CD4-positive, alpha-beta T cell (primary cell): ENCODE measurements around the gene WDFY4. TPM values are rescaled to one million over a fixed set of nuclear protein-coding genes. Genes with fewer than 3 reads are reported as not detected.

Experiments used
- ATAC-seq: fragments of 200-7000 bp; cut with Tn5 transposase; one replicate; pipeline ENCODE4 v1.10.0; 2022; ENCODE audit warnings: mild to moderate bottlenecking; ENCODE audit not compliant: poor library complexity
- CTCF ChIA-PET: fragments of 350-600 bp; sonication (Branson Sonifier 250); formaldehyde crosslinking; loops from one replicate; lab custom pipeline; 2021; ENCODE audit warnings: antibody characterized with exemption, inconsistent platforms; lab: Charles Lee
- POLR2A ChIA-PET: fragments of 350-600 bp; sonication (Branson Sonifier 250); formaldehyde crosslinking; loops from one replicate; lab custom pipeline; 2021; ENCODE audit warnings: antibody characterized with exemption, inconsistent platforms; lab: Charles Lee
- DNase-seq, 14 experiments: peaks; one replicate each; pipeline ENCODE4 v3.0.0-alpha.2; 2013 to 2020; ENCODE audit warnings: mixed read lengths in 2 of 14
- H3K27ac ChIP-seq, 2 donors: one replicate each; pipeline versions ENCODE4 v1.5.1 to v1.7.0; 2013; ENCODE audit warnings: low read length in 2 of 2, low read depth in 1 of 2, mild to moderate bottlenecking in 1 of 2
- H3K27me3 ChIP-seq, 2 experiments: 1 replicate in 1 of 2; 2 replicates in 1 of 2; pipeline versions ENCODE4 v1.6.1 to v1.7.0; 2013; ENCODE audit warnings: low read length in 2 of 2, control low read depth in 1 of 2, mild to moderate bottlenecking in 1 of 2, moderate library complexity in 1 of 2; ENCODE audit not compliant: insufficient read depth in 2 of 2, control insufficient read depth in 1 of 2
- H3K36me3 ChIP-seq: one replicate; pipeline ENCODE4 v1.6.1; 2013; ENCODE audit warnings: low read length, control low read depth; ENCODE audit not compliant: insufficient read depth
- H3K4me1 ChIP-seq: one replicate; pipeline ENCODE4 v1.6.1; 2013; ENCODE audit warnings: low read length, control low read depth; ENCODE audit not compliant: insufficient read depth
- H3K4me3 ChIP-seq: one replicate; pipeline ENCODE4 v1.5.1; 2013; ENCODE audit warnings: mild to moderate bottlenecking, low read length, moderate library complexity
- H3K9me3 ChIP-seq, 2 experiments: 1 replicate in 1 of 2; 2 replicates in 1 of 2; pipeline versions ENCODE4 v1.6.1 to v1.7.0; 2013; ENCODE audit warnings: low read length in 2 of 2, mild to moderate bottlenecking in 2 of 2, control low read depth in 1 of 2, moderate library complexity in 1 of 2; ENCODE audit not compliant: control insufficient read depth in 1 of 2, insufficient read depth in 1 of 2
- H3K27ac Mint-ChIP-seq: one replicate; pipeline ENCODE4 v1.8.0; 2020; ENCODE audit warnings: mixed read lengths
- H3K27me3 Mint-ChIP-seq: one replicate; pipeline ENCODE4 v1.8.0; 2021; ENCODE audit warnings: mixed read lengths
- H3K36me3 Mint-ChIP-seq: one replicate; pipeline ENCODE4 v1.8.0; 2021; ENCODE audit warnings: low read depth, mixed read lengths
- H3K4me1 Mint-ChIP-seq: one replicate; pipeline ENCODE4 v1.8.0; 2021; ENCODE audit warnings: low read depth, mixed read lengths
- H3K4me3 Mint-ChIP-seq: one replicate; pipeline ENCODE4 v1.8.0; 2020; ENCODE audit warnings: mild to moderate bottlenecking, mixed read lengths
- H3K9me3 Mint-ChIP-seq: one replicate; pipeline ENCODE4 v1.8.0; 2020; ENCODE audit warnings: mixed read lengths
- intact Hi-C, 2 experiments: fragments of 100-400 bp; cut with DNase I in 1 of 2; cut with micrococcal nuclease in 1 of 2; formaldehyde crosslinking; loops; one replicate each; pipeline versions ENCODE4 v1.15.1 to v1.9.0; 2023 to 2025; cut with DNase I, micrococcal nuclease
- total RNA-seq, 174 experiments: library from RNA in 2 of 174; stranded (reverse) in 2 of 174; gene quantifications; one replicate each; pipeline ENCODE4 v1.2.3 and lab custom pipeline; 2021 to 2026
- TF ChIP-seq, protein P1 (sequence below): fragments of 200-600 bp; IDR thresholded peaks from one replicate; pipeline ENCODE4 v1.8.0; 2022; ENCODE audit warnings: antibody characterized with exemption, mild to moderate bottlenecking

WDFY4 gene
- total RNA-seq, 2 experiments from 2014 or later: 1.3 to 2.5 TPM

- no peak overlapping the region for H3K4me3 Mint-ChIP-seq
These were observed 63.9 kb downstream of the WDFY4 start for GRCh38 chr10:48748573-48748972.

GRCh38 chr10:48749254-48749787 is 64.6 kb downstream of the WDFY4 start:
- Histone ChIP-seq H3K4me3 (no peak overlapping the region), H3K36me3 (no peaks in the 10 kb centered on the region), H3K27ac (no peak overlapping the region), H3K9me3 (peaks cover 0 to 7% of the 10 kb centered on the region in 2 experiments), H3K27me3 (no peaks in the 10 kb centered on the region), H3K4me1 (no peaks in the 10 kb centered on the region)
- no peak overlapping the region for H3K4me3 Mint-ChIP-seq
- POLR2A ChIA-PET: no interaction called here
- H3K36me3 Mint-ChIP-seq: no peaks in the 10 kb centered on the region
- peaks cover 8% of the 10 kb centered on the region for H3K9me3 Mint-ChIP-seq
- CTCF ChIA-PET: no interaction called here
- no peak overlapping the region for H3K27ac Mint-ChIP-seq
- TF ChIP-seq, protein P1, sequence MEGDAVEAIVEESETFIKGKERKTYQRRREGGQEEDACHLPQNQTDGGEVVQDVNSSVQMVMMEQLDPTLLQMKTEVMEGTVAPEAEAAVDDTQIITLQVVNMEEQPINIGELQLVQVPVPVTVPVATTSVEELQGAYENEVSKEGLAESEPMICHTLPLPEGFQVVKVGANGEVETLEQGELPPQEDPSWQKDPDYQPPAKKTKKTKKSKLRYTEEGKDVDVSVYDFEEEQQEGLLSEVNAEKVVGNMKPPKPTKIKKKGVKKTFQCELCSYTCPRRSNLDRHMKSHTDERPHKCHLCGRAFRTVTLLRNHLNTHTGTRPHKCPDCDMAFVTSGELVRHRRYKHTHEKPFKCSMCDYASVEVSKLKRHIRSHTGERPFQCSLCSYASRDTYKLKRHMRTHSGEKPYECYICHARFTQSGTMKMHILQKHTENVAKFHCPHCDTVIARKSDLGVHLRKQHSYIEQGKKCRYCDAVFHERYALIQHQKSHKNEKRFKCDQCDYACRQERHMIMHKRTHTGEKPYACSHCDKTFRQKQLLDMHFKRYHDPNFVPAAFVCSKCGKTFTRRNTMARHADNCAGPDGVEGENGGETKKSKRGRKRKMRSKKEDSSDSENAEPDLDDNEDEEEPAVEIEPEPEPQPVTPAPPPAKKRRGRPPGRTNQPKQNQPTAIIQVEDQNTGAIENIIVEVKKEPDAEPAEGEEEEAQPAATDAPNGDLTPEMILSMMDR: no peak
- ATAC-seq (no peak), DNase-seq (no peak)
- H3K4me1 Mint-ChIP-seq: no peaks in the 10 kb centered on the region
- intact Hi-C loops: no loop called here
- no peaks in the 10 kb centered on the region for H3K27me3 Mint-ChIP-seq

More at GRCh38 chr10:48748573-48748972, 63.9 kb downstream of the WDFY4 start:
- ATAC-seq (no peak), DNase-seq (no peak)
- Mint-ChIP-seq H3K4me1 (no peaks in the 10 kb centered on the region), H3K27me3 (no peaks in the 10 kb centered on the region), H3K9me3 (peaks cover 8% of the 10 kb centered on the region), H3K27ac (no peak overlapping the region), H3K36me3 (no peaks in the 10 kb centered on the region)
- H3K36me3 ChIP-seq: no peaks in the 10 kb centered on the region
- ChIA-PET POLR2A (no interaction called here), CTCF (no interaction called here)
- intact Hi-C loops: no loop called here
- H3K4me3 ChIP-seq: no peak overlapping the region
- H3K27ac ChIP-seq: no peak overlapping the region
- no peaks in the 10 kb centered on the region for H3K4me1 ChIP-seq
- H3K9me3 ChIP-seq: peaks cover 0 to 7% of the 10 kb centered on the region in 2 experiments
- H3K27me3 ChIP-seq: no peaks in the 10 kb centered on the region
- TF ChIP-seq, protein P1: no peak

DNA sequence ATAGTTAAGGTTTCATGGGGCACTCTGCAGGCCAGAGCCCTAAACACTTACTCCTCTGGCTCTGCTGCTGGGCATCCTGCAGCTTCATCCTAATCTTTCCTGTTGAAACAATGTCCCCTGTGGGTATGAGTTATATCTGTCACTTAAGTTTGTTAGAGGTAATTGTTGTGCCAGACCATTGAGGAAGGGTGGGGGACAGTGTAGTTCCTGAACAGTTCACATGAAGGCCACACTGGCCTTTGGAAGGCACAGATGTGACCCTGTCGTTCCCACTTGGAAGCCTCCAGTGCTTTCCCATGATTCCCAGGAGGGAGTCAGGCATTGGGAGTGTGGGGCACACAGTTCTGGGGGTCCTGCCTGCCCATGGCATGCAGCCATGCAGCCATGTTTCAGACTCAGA is 65.3 kb downstream of the WDFY4 start:
- TF ChIP-seq, protein P1: no peak
- ATAC-seq (no peak), DNase-seq (no peak)
- Histone ChIP-seq H3K4me3 (no peak overlapping the region), H3K27ac (no peak overlapping the region), H3K4me1 (no peaks in the 10 kb centered on the region), H3K27me3 (no peaks in the 10 kb centered on the region), H3K36me3 (no peaks in the 10 kb centered on the region), H3K9me3 (peaks cover 0 to 7% of the 10 kb centered on the region in 2 experiments)
- H3K4me1 Mint-ChIP-seq: no peaks in the 10 kb centered on the region
- intact Hi-C loops: no loop called here
- no peak overlapping the region for H3K4me3 Mint-ChIP-seq
- no peak overlapping the region for H3K27ac Mint-ChIP-seq
- no peaks in the 10 kb centered on the region for H3K36me3 Mint-ChIP-seq
- H3K27me3 Mint-ChIP-seq: no peaks in the 10 kb centered on the region
- ChIA-PET POLR2A (no interaction called here), CTCF (no interaction called here)
- H3K9me3 Mint-ChIP-seq: peaks cover 8% of the 10 kb centered on the region
